ENCODE data around the gene ATP1A1.

ATP1A1 gene

DNA sequence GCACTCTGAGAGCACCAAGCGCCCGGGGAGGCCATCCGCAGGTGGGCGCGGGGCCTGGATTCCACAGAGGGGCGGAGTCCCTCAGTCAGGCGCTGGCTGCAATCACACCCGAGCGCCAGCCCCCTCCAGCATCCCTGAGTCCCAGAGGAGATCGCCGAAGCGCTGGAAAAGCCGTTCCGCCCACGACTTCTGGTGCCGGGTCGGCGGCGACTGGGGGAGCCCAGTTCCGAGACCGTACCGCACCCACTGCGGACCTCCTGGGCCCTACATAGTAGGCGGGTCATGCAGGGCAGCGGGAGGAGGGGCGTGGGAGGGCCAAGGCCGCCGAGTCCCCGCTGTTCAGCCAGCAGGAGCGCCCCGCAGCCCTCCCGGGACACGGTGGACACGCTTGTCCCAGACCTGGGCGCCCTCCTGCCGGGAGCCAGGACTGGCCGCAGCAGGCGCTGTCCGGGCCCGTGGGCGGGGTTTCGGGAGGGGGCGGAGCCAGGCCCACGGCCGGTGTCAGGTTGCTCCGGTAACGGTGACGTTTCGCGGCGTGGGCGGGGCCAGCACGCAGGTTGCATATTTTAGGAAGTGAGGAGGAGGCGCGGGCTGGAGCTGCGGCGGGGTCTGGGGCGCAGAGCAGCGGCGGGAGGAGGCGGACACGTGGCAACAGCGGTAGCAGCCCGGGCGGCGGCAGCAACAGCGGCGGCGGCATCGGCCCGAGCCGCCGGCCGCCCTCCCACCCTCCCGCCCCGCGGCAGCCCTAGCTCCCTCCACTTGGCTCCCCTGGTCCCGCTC, at the start of gene ATP1A1:
Gene ATP1A1 (plus strand): TSS at position 594 of the 780 bp plus-strand sequence. CDS start 268 bp downstream, outside the sequence.
- Histone ChIP-seq H3K9ac (ENCODE audit: low read length) (peak within 1 kb of the TSS; percentile 84), H3K36me3 (ENCODE audit: control insufficient read depth, low read depth, low read length) (no peaks in the 10 kb centered on the region), H3K27me3 (ENCODE audit: control insufficient read depth, insufficient read depth, low read length) (peaks cover 13% of the 10 kb centered on the region), H3K9me3 (ENCODE audit: control insufficient read depth, low read depth, low read length) (no peaks in the 10 kb centered on the region), H3K4me1 (ENCODE audit: control insufficient read depth, low read depth, low read length) (peaks cover 41% of the 10 kb centered on the region), H3K4me3 (ENCODE audit: low read length) (peak within 1 kb of the TSS; percentile 91), H3K27ac (ENCODE audit: low read length) (no peak within 1 kb of the TSS)

GRCh38 chr1:116323491-116323890, 49.6 kb upstream of the ATP1A1 start:
- H3K36me3 ChIP-seq (ENCODE audit: control insufficient read depth, low read depth, low read length): no peaks in the 10 kb centered on the region

GRCh38 chr1:116324411-116324810, 48.6 kb upstream of the ATP1A1 start:
- no peaks in the 10 kb centered on the region for H3K9me3 ChIP-seq (ENCODE audit: control insufficient read depth, low read depth, low read length)
- no peaks in the 10 kb centered on the region for H3K4me1 ChIP-seq (ENCODE audit: control insufficient read depth, low read depth, low read length)

More at GRCh38 chr1:116323491-116323890, 49.6 kb upstream of the ATP1A1 start:
- Histone ChIP-seq H3K9ac (ENCODE audit: low read length) (no peak overlapping the region), H3K9me3 (ENCODE audit: control insufficient read depth, low read depth, low read length) (no peaks in the 10 kb centered on the region), H3K4me3 (ENCODE audit: low read length) (no peak overlapping the region), H3K27me3 (ENCODE audit: control insufficient read depth, insufficient read depth, low read length) (no peaks in the 10 kb centered on the region), H3K27ac (ENCODE audit: low read length) (no peak overlapping the region), H3K4me1 (ENCODE audit: control insufficient read depth, low read depth, low read length) (no peaks in the 10 kb centered on the region)

GRCh38 chr1:116325104-116325503, 47.9 kb upstream of the ATP1A1 start:
- Histone ChIP-seq H3K4me1 (ENCODE audit: control insufficient read depth, low read depth, low read length) (no peaks in the 10 kb centered on the region), H3K27me3 (ENCODE audit: control insufficient read depth, insufficient read depth, low read length) (no peaks in the 10 kb centered on the region), H3K9ac (ENCODE audit: low read length) (no peak overlapping the region), H3K4me3 (ENCODE audit: low read length) (no peak overlapping the region), H3K27ac (ENCODE audit: low read length) (no peak overlapping the region), H3K9me3 (ENCODE audit: control insufficient read depth, low read depth, low read length) (no peaks in the 10 kb centered on the region), H3K36me3 (ENCODE audit: control insufficient read depth, low read depth, low read length) (no peaks in the 10 kb centered on the region)

More at GRCh38 chr1:116324411-116324810, 48.6 kb upstream of the ATP1A1 start:
- Histone ChIP-seq H3K4me3 (ENCODE audit: low read length) (no peak overlapping the region), H3K36me3 (ENCODE audit: control insufficient read depth, low read depth, low read length) (no peaks in the 10 kb centered on the region), H3K9ac (ENCODE audit: low read length) (no peak overlapping the region), H3K27ac (ENCODE audit: low read length) (no peak overlapping the region), H3K27me3 (ENCODE audit: control insufficient read depth, insufficient read depth, low read length) (no peaks in the 10 kb centered on the region)

- Histone ChIP-seq H3K4me1 (ENCODE audit: control insufficient read depth, low read depth, low read length) (no peaks in the 10 kb centered on the region), H3K27ac (ENCODE audit: low read length) (no peak overlapping the region), H3K9me3 (ENCODE audit: control insufficient read depth, low read depth, low read length) (no peaks in the 10 kb centered on the region), H3K27me3 (ENCODE audit: control insufficient read depth, insufficient read depth, low read length) (no peaks in the 10 kb centered on the region), H3K9ac (ENCODE audit: low read length) (no peak overlapping the region), H3K4me3 (ENCODE audit: low read length) (no peak overlapping the region), H3K36me3 (ENCODE audit: control insufficient read depth, low read depth, low read length) (no peaks in the 10 kb centered on the region)
Measured at GRCh38 chr1:116325922-116326321, 47.1 kb upstream of the ATP1A1 start.

- Histone ChIP-seq H3K36me3 (ENCODE audit: control insufficient read depth, low read depth, low read length) (no peaks in the 10 kb centered on the region), H3K9me3 (ENCODE audit: control insufficient read depth, low read depth, low read length) (no peaks in the 10 kb centered on the region), H3K27ac (ENCODE audit: low read length) (no peak overlapping the region), H3K9ac (ENCODE audit: low read length) (no peak overlapping the region), H3K4me3 (ENCODE audit: low read length) (no peak overlapping the region), H3K4me1 (ENCODE audit: control insufficient read depth, low read depth, low read length) (no peaks in the 10 kb centered on the region), H3K27me3 (ENCODE audit: control insufficient read depth, insufficient read depth, low read length) (no peaks in the 10 kb centered on the region)
Measured at GRCh38 chr1:116326486-116326885, 46.6 kb upstream of the ATP1A1 start.

- Histone ChIP-seq H3K27me3 (ENCODE audit: control insufficient read depth, insufficient read depth, low read length) (no peaks in the 10 kb centered on the region), H3K4me3 (ENCODE audit: low read length) (no peak overlapping the region), H3K9ac (ENCODE audit: low read length) (no peak overlapping the region), H3K27ac (ENCODE audit: low read length) (no peak overlapping the region), H3K36me3 (ENCODE audit: control insufficient read depth, low read depth, low read length) (no peaks in the 10 kb centered on the region), H3K9me3 (ENCODE audit: control insufficient read depth, low read depth, low read length) (no peaks in the 10 kb centered on the region), H3K4me1 (ENCODE audit: control insufficient read depth, low read depth, low read length) (no peaks in the 10 kb centered on the region)
Measured at GRCh38 chr1:116328671-116329070, 44.4 kb upstream of the ATP1A1 start.

DNA sequence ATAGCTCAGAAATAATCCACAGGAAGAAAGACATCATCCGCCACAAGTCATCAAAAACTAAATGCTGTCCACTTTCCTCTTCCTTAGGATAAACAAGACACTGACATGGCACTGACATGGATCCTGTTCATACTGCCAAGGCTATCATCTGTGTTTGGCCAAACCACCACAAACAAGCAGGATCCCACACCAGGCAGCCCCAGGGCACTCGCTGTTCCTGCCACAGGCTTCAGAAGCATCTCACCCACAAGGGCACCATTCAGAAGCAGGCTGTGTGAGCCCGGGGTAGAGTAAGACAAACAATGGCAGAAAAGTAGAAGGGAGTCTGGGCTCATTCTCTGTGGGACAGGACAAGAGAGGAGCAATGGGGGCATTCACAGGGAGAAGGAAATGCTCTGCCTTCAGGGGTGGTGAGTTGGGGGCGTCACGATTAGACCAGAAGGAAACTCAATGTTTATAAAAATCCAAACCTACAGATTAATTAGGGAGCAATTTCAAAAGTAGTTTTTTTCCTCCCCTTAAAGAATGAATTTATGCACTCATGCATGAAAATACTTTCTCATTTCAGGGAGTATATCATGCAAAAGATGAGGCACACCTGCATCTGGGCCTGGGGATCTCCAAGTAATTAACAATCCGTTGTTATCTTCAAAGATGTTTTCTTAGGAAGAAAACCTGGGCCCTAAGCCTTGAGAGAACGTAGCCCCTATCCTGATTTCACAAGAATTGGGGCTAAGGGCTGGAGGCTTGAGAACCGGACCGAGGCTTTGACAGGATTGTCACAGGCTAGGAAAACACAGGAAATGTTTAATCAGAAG, 43.3 kb upstream of the ATP1A1 start:
- H3K4me1 ChIP-seq (ENCODE audit: control insufficient read depth, low read depth, low read length): peaks cover 2% of the 10 kb centered on the region
- H3K36me3 ChIP-seq (ENCODE audit: control insufficient read depth, low read depth, low read length): no peaks in the 10 kb centered on the region
- no peak overlapping the region for H3K27ac ChIP-seq (ENCODE audit: low read length)
- no peaks in the 10 kb centered on the region for H3K27me3 ChIP-seq (ENCODE audit: control insufficient read depth, insufficient read depth, low read length)
- no peaks in the 10 kb centered on the region for H3K9me3 ChIP-seq (ENCODE audit: control insufficient read depth, low read depth, low read length)
- no peak overlapping the region for H3K9ac ChIP-seq (ENCODE audit: low read length)
- H3K4me3 ChIP-seq (ENCODE audit: low read length): no peak overlapping the region

- Histone ChIP-seq H3K9ac (ENCODE audit: low read length) (no peak overlapping the region), H3K27ac (ENCODE audit: low read length) (no peak overlapping the region), H3K9me3 (ENCODE audit: control insufficient read depth, low read depth, low read length) (no peaks in the 10 kb centered on the region), H3K4me1 (ENCODE audit: control insufficient read depth, low read depth, low read length) (peaks cover 6% of the 10 kb centered on the region), H3K36me3 (ENCODE audit: control insufficient read depth, low read depth, low read length) (no peaks in the 10 kb centered on the region), H3K4me3 (ENCODE audit: low read length) (no peak overlapping the region), H3K27me3 (ENCODE audit: control insufficient read depth, insufficient read depth, low read length) (no peaks in the 10 kb centered on the region)
Measured at GRCh38 chr1:116330342-116330652, 42.7 kb upstream of the ATP1A1 start.

DNA sequence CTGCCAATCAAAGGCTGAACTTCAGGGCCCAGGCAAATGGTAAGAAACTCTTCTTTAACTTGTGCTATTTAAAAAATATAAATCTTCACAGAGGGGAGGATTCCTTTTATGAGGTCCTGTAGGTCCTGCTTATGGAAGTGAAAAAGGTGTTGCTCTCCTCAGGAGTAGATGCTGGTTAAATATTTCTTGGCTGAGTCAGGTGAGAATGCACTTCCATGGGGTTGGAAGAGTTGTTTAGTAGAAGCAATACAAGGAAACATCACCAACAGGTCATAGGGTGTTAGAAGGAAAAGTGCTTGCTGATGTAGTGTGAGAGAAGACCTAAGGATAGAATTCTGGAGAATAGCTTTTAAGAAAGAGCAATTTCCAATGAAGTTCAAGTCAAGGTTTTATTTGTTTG, 42.2 kb upstream of the ATP1A1 start:
- Histone ChIP-seq H3K9me3 (ENCODE audit: control insufficient read depth, low read depth, low read length) (no peaks in the 10 kb centered on the region), H3K4me1 (ENCODE audit: control insufficient read depth, low read depth, low read length) (peaks cover 10% of the 10 kb centered on the region), H3K36me3 (ENCODE audit: control insufficient read depth, low read depth, low read length) (no peaks in the 10 kb centered on the region), H3K27ac (ENCODE audit: low read length) (no peak overlapping the region), H3K9ac (ENCODE audit: low read length) (no peak overlapping the region), H3K4me3 (ENCODE audit: low read length) (no peak overlapping the region), H3K27me3 (ENCODE audit: control insufficient read depth, insufficient read depth, low read length) (no peaks in the 10 kb centered on the region)

- no peaks in the 10 kb centered on the region for H3K36me3 ChIP-seq (ENCODE audit: control insufficient read depth, low read depth, low read length)
- H3K27me3 ChIP-seq (ENCODE audit: control insufficient read depth, insufficient read depth, low read length): no peaks in the 10 kb centered on the region
- H3K9me3 ChIP-seq (ENCODE audit: control insufficient read depth, low read depth, low read length): no peaks in the 10 kb centered on the region
- H3K27ac ChIP-seq (ENCODE audit: low read length): no peak overlapping the region
- no peak overlapping the region for H3K9ac ChIP-seq (ENCODE audit: low read length)
- H3K4me3 ChIP-seq (ENCODE audit: low read length): no peak overlapping the region
- H3K4me1 ChIP-seq (ENCODE audit: control insufficient read depth, low read depth, low read length): peaks cover 10% of the 10 kb centered on the region
Measured at GRCh38 chr1:116331523-116331922, 41.5 kb upstream of the ATP1A1 start.
